B cell (primary cell): ENCODE data around the gene CREM. TPM values are rescaled to one million over a fixed set of nuclear protein-coding genes. Genes with fewer than 3 reads are reported as not detected.

Experiments used
- ATAC-seq: fragments of 200-7000 bp; cut with Tn5 transposase; one replicate; pipeline ENCODE4 v1.10.0; 2021; ENCODE audit warnings: low read depth, mild to moderate bottlenecking, moderate number of reproducible peaks, moderate library complexity
- CTCF ChIA-PET: fragments of 350-600 bp; sonication (Branson Sonifier 250); formaldehyde crosslinking; loops from one replicate; lab custom pipeline; 2021; ENCODE audit warnings: antibody characterized with exemption, inconsistent platforms; lab: Charles Lee
- POLR2A ChIA-PET: fragments of 350-600 bp; sonication (Branson Sonifier 250); formaldehyde crosslinking; loops from one replicate; lab custom pipeline; 2021; ENCODE audit warnings: antibody characterized with exemption; lab: Charles Lee
- DNase-seq: peaks from one replicate; pipeline ENCODE4 v3.0.0; 2013
- H2AFZ ChIP-seq: 2 replicates; pipeline ENCODE4 v1.6.1; 2012; ENCODE audit warnings: mild to moderate bottlenecking, low read depth, low read length; ENCODE audit not compliant: insufficient read depth, poor library complexity, severe bottlenecking
- H3K27ac ChIP-seq, 2 donors: 1 replicate in 1 of 2; 2 replicates in 1 of 2; pipeline ENCODE4 v1.5.1; 2012 to 2013; ENCODE audit warnings: low read length in 2 of 2, mild to moderate bottlenecking in 2 of 2, moderate library complexity in 1 of 2
- H3K27me3 ChIP-seq, 4 experiments: fragments of 200-600 bp in 1 of 4; sonication (generic) in 1 of 4; replicated peaks in 1 of 4; 1 replicate in 2 of 4; 2 replicates in 2 of 4; pipeline versions ENCODE4 v1.6.1 to v1.7.0; 2013 to 2016; ENCODE audit warnings: low read length in 3 of 4, mild to moderate bottlenecking in 2 of 4, mixed read lengths in 1 of 4, moderate library complexity in 1 of 4; ENCODE audit not compliant: insufficient read depth in 4 of 4, control insufficient read depth in 3 of 4; ENCODE audit errors: control extremely low read depth in 1 of 4
- H3K36me3 ChIP-seq, 2 experiments: replicated peaks in 1 of 2; 1 replicate in 1 of 2; 2 replicates in 1 of 2; pipeline versions ENCODE4 v1.6.1 to v1.7.1; 2013; ENCODE audit warnings: low read length in 1 of 2; ENCODE audit not compliant: insufficient read depth in 2 of 2, control insufficient read depth in 1 of 2; ENCODE audit errors: control extremely low read depth in 1 of 2, extremely low read depth in 1 of 2
- H3K4me1 ChIP-seq, 2 donors: fragments of 200-600 bp in 1 of 2; sonication (generic) in 1 of 2; 1 replicate in 1 of 2; 2 replicates in 1 of 2; pipeline versions ENCODE4 v1.5.1 to v1.6.1; 2013 to 2017; ENCODE audit warnings: low read length in 2 of 2; ENCODE audit not compliant: control insufficient read depth in 2 of 2, insufficient read depth in 2 of 2
- H3K4me2 ChIP-seq: replicated peaks from 2 replicates; pipeline ENCODE3; 2012; ENCODE audit warnings: mild to moderate bottlenecking, low read depth, low read length; ENCODE audit not compliant: poor library complexity, severe bottlenecking
- H3K4me3 ChIP-seq, 5 experiments: fragments of 200-600 bp in 1 of 5; sonication (generic) in 1 of 5; 1 replicate in 3 of 5; 2 replicates in 2 of 5; pipeline versions ENCODE4 v1.5.1 to v1.7.0; 2011 to 2016; ENCODE audit warnings: low read length in 4 of 5, mild to moderate bottlenecking in 4 of 5, low read depth in 2 of 5, control low read depth in 1 of 5, moderate library complexity in 1 of 5; ENCODE audit not compliant: insufficient read depth in 1 of 5; ENCODE audit errors: control extremely low read depth in 1 of 5, extremely low read depth in 1 of 5
- H3K79me2 ChIP-seq: fragments of 200-600 bp; sonication (generic); one replicate; pipeline ENCODE4 v1.6.0; 2016; ENCODE audit warnings: low read length; ENCODE audit not compliant: control insufficient read depth, insufficient read depth
- H3K9ac ChIP-seq: fragments of 200-600 bp; sonication (generic); 2 replicates; pipeline ENCODE4 v1.6.1; 2017; ENCODE audit warnings: mild to moderate bottlenecking, low read length, moderate library complexity
- H3K9me3 ChIP-seq, 3 donors: one replicate each; pipeline versions ENCODE4 v1.6.1 to v1.7.1; 2013; ENCODE audit warnings: low read length in 2 of 3; ENCODE audit not compliant: control insufficient read depth in 2 of 3, insufficient read depth in 1 of 3; ENCODE audit errors: control extremely low read depth in 1 of 3
- H4K20me1 ChIP-seq: 2 replicates; pipeline ENCODE4 v1.6.0; 2012; ENCODE audit warnings: mild to moderate bottlenecking, low read length; ENCODE audit not compliant: insufficient read depth, control insufficient read depth, poor library complexity, severe bottlenecking
- H3K27ac Mint-ChIP-seq: one replicate; pipeline ENCODE4 v1.8.0; 2021; ENCODE audit warnings: mixed read lengths
- H3K27me3 Mint-ChIP-seq: one replicate; pipeline ENCODE4 v1.8.0; 2021; ENCODE audit warnings: mixed read lengths
- H3K4me1 Mint-ChIP-seq: one replicate; pipeline ENCODE4 v1.8.0; 2021; ENCODE audit warnings: mixed read lengths
- H3K4me3 Mint-ChIP-seq: one replicate; pipeline ENCODE4 v1.8.0; 2021; ENCODE audit warnings: mixed read lengths
- H3K9me3 Mint-ChIP-seq: one replicate; pipeline ENCODE4 v1.8.0; 2022; ENCODE audit warnings: mixed read lengths; ENCODE audit not compliant: insufficient read depth
- CTCF ChIP-seq: fragments of 200-600 bp; IDR thresholded peaks from one replicate; pipeline ENCODE4 v1.8.0; 2022; ENCODE audit warnings: antibody characterized with exemption, mild to moderate bottlenecking
- EZH2 ChIP-seq: IDR thresholded peaks from 2 replicates; pipeline ENCODE4 v1.6.1; 2012; ENCODE audit warnings: borderline replicate concordance, low read depth, mild to moderate bottlenecking, moderate library complexity, low read length; ENCODE audit not compliant: insufficient read depth, poor library complexity, severe bottlenecking
- WGBS: methylation state at CpG from one replicate; pipeline ENCODE4 v1.1.5; 2013; ENCODE audit warnings: missing lambda C conversion rate; ENCODE audit not compliant: insufficient coverage; 5-methylcytosine and 5-hydroxymethylcytosine counted together
- intact Hi-C: fragments of 100-400 bp; cut with micrococcal nuclease; formaldehyde crosslinking; loops from one replicate; pipeline ENCODE4 v1.10.0; 2022
- polyA plus RNA-seq: library from polyadenylated mRNA; depleted of rRNA; stranded (reverse); fragments of >200 nt; gene quantifications from 2 replicates; pipeline ENCODE4 v1.2.3, GENCODE V29; 2012
- total RNA-seq, 2 donors: library from RNA; stranded (reverse); fragments of 120-200 nt in 1 of 2; gene quantifications; 1 replicate in 1 of 2; 2 replicates in 1 of 2; pipeline versions ENCODE4 v1.2.3 to v1.2.4, GENCODE V29; 2013 to 2022

Gene CREM
- total and polyA plus RNA-seq, 2 donors (not counting 1 experiment from before 2014, with no cell fraction given): 7.3 to 94.6 TPM

DNA sequence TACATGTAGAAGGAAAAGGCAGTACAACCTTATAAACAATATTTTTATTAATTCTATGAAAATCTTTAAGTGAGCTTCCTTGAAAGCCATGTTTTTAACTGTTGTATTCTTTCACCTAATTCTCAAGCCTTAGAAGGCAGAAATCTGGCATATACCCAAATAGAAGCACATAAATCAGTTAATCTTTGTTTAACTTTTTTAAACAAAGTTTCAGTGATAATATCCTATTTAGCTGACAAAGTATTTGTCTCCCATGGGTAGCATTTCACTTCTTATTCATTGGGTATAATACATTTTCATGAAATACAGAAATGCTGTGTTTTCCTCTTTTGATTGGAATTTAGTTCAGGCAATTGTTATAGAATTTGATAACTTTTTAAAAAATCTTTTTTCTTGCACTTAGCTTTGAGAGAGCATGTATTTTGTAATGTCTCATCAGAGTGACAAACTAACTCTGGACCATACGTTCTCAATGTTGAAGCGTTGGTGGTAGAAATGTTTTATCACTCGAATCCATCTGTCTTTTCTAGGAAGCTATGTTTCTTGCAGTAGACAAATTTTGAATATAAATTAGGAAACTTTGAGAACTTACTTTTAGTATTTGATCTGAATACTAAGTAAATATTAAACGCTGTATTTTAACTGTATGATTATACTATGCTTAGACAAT lies 78.1 kb downstream of the CREM start:
- Histone ChIP-seq H3K9me3 (no peaks in the 10 kb centered on the region), H3K27me3 (no peaks in the 10 kb centered on the region), H3K79me2 (no peaks in the 10 kb centered on the region), H3K36me3 (no peaks in the 10 kb centered on the region), H4K20me1 (no peaks in the 10 kb centered on the region), H3K4me3 (no peak overlapping the region), H2AFZ (no peak overlapping the region), H3K9ac (no peak overlapping the region), H3K27ac (no peak overlapping the region), H3K4me2 (no peak overlapping the region), H3K4me1 (no peaks in the 10 kb centered on the region)
- intact Hi-C loops: no loop called here
- H3K9me3 Mint-ChIP-seq: no peaks in the 10 kb centered on the region
- TF ChIP-seq CTCF (no peak), EZH2 (no peak)
- peaks cover 9% of the 10 kb centered on the region for H3K4me1 Mint-ChIP-seq
- no peak for ATAC-seq
- no peak for DNase-seq
- WGBS: no CpG with 5 or more reads among the region's 4 CpGs
- POLR2A ChIA-PET: interaction anchor here (0.6 kb wide), 1 partner anchor 78 kb away, joined by 3 read pairs; no protein-coding TSS in a partner anchor
- CTCF ChIA-PET: interaction anchor here (0.7 to 3.9 kb wide), 9 partner anchors 8 to 84 kb away, joined by 3 to 24 read pairs (median 5); no protein-coding TSS in a partner anchor
- no peaks in the 10 kb centered on the region for H3K27me3 Mint-ChIP-seq
- no peak overlapping the region for H3K4me3 Mint-ChIP-seq
- H3K27ac Mint-ChIP-seq: no peak overlapping the region

- H3K4me2 ChIP-seq: no peak overlapping the region
- no peaks in the 10 kb centered on the region for H3K27me3 ChIP-seq
- ChIA-PET CTCF (interaction anchor here (0.8 to 3.9 kb wide), 7 partner anchors 10 to 86 kb away, joined by 3 to 24 read pairs (median 5); no protein-coding TSS in a partner anchor), POLR2A (no interaction called here)
- Mint-ChIP-seq H3K27me3 (no peaks in the 10 kb centered on the region), H3K4me1 (peaks cover 7% of the 10 kb centered on the region), H3K27ac (no peak overlapping the region), H3K9me3 (no peaks in the 10 kb centered on the region), H3K4me3 (no peak overlapping the region)
- H3K9me3 ChIP-seq: no peaks in the 10 kb centered on the region
- H3K36me3 ChIP-seq: no peaks in the 10 kb centered on the region
- ATAC-seq: no peak
- H4K20me1 ChIP-seq: no peaks in the 10 kb centered on the region
- H3K27ac ChIP-seq: no peak overlapping the region
- TF ChIP-seq EZH2 (no peak), CTCF (no peak)
- no peak overlapping the region for H3K9ac ChIP-seq
- no peak overlapping the region for H2AFZ ChIP-seq
- H3K79me2 ChIP-seq: no peaks in the 10 kb centered on the region
- H3K4me3 ChIP-seq: no peak overlapping the region
- intact Hi-C loops: no loop called here
- no peak for DNase-seq
- no CpG with 5 or more reads among the region's 3 CpGs for whole genome bisulfite sequencing
- H3K4me1 ChIP-seq: no peaks in the 10 kb centered on the region
Observed at GRCh38 chr10:35206274-35206673, 79.6 kb downstream of the CREM start.
